ENCODE results near the gene SMAD6. TPM values are rescaled to one million over a fixed set of nuclear protein-coding genes. Genes with fewer than 3 reads are reported as not detected.

Gene SMAD6
- total and polyA plus RNA-seq, 10 of the 15 experiments (the other 5 are each of a cell fraction or from before 2014, with no cell fraction given), result under 0.01 to 0.10 (median 0.03) TPM; not detected in 7

GRCh38 chr15:66766282-66767230 lies 64.5 kb downstream of the SMAD6 start:
- no peak for FAIRE-seq
- no peaks in the 10 kb centered on the region for H4K20me1 ChIP-seq (ENCODE audit: control insufficient read depth, insufficient read depth)
- H2AFZ ChIP-seq (ENCODE audit: control insufficient read depth, low read depth, low read length), result no peak overlapping the region
- ChIA-PET CTCF (interaction anchor here (0.6 to 1.5 kb wide), 3 partner anchors 9 to 161 kb away, joined by 3 to 7 read pairs (median 6); no protein-coding TSS in a partner anchor), POLR2A (interaction anchor here (0.6 kb wide), 2 partner anchors 37 to 335 kb away, joined by 3 read pairs; no protein-coding TSS in a partner anchor), RAD21 (ENCODE audit: unreplicated experiment) (interaction anchor here (0.9 kb wide), 1 partner anchor 85 kb away, joined by 3 read pairs; no protein-coding TSS in a partner anchor), SMC1A (ENCODE audit: uncharacterized antibody, unreplicated experiment) (interaction anchor here (0.5 to 1.1 kb wide), 4 partner anchors 9 to 1254 kb away, joined by 3 to 4 read pairs (median 3); no protein-coding TSS in a partner anchor)
- no peak overlapping the region; the same call in 1 of the 2 replicates for H3K4me2 ChIP-seq (ENCODE audit: control insufficient read depth, insufficient read depth)
- H3K79me2 ChIP-seq (ENCODE audit: control insufficient read depth, insufficient read depth, low read length), result no peaks in the 10 kb centered on the region
- no peaks in the 10 kb centered on the region for H3K36me3 ChIP-seq (ENCODE audit: control insufficient read depth in 2 of 2, insufficient read depth in 2 of 2, low read length in 1 of 2)
- 39% methylated on average over 7 of the region's 7 CpGs for WGBS (ENCODE audit: insufficient coverage, insufficient replicate concordance, low lambda C conversion rate, missing lambda C conversion rate)
- H3K9me3 ChIP-seq (replicated peaks; ENCODE audit: control insufficient read depth, insufficient read depth, low read length), result no peaks in the 10 kb centered on the region
- H3K4me3 ChIP-seq, result no peak overlapping the region
- peaks cover 9% of the 10 kb centered on the region for H3K4me1 ChIP-seq (ENCODE audit: control insufficient read depth, insufficient read depth, low read length)
- in situ Hi-C loops (cut with MboI) (loop anchor here (25.0 kb wide), 1 partner anchor 154 kb away; no protein-coding TSS in a partner anchor), intact Hi-C loops (cut with micrococcal nuclease; ENCODE audit: unreplicated experiment) (loop anchor here (5.0 kb wide), 1 partner anchor 54 kb away; no protein-coding TSS in a partner anchor)
- DNase-seq (ENCODE audit: low read depth, low spot score), result no peak
- no peaks in the 10 kb centered on the region; a peak in 1 of 4 replicates for H3K27me3 ChIP-seq (replicated peaks in 1 of 2; ENCODE audit: control insufficient read depth in 2 of 2, insufficient read depth in 2 of 2, low read length in 1 of 2)
- no peak for ATAC-seq
- H3K27ac ChIP-seq (ENCODE audit: control insufficient read depth, insufficient read depth), result no peak overlapping the region
- no peak overlapping the region for H3K9ac ChIP-seq (ENCODE audit: control insufficient read depth, insufficient read depth, low read length)
- BruUV-seq (replicated peaks), result no TSS peak
- TF ChIP-seq STAT3 (IDR thresholded peaks at IDR 0.05; ENCODE audit: low read depth, low read length), result no peak
- TF ChIP-seq IRF4 (IDR thresholded peaks at IDR 0.05; ENCODE audit: low read depth, low read length), result no peak
- no peak for TF ChIP-seq KDM1A (IDR thresholded peaks at IDR 0.05; ENCODE audit: borderline replicate concordance)
- no peak for TF ChIP-seq CBX3 (IDR thresholded peaks at IDR 0.05; ENCODE audit: borderline replicate concordance, low read depth)
- TF ChIP-seq BRCA1 (IDR thresholded peaks at IDR 0.05; ENCODE audit: low read depth, low read length), result no peak
- no peak for TF ChIP-seq ZNF274 (IDR thresholded peaks at IDR 0.05; ENCODE audit: insufficient read depth, insufficient read length)
- no peak for TF ChIP-seq ZBTB33 (IDR thresholded peaks at IDR 0.05)
- no peak for TF ChIP-seq JUNB (IDR thresholded peaks at IDR 0.05)
- TF ChIP-seq MYB (IDR thresholded peaks at IDR 0.05; ENCODE audit: borderline replicate concordance, low read depth, low read length), result no peak
- TF ChIP-seq CBFB (IDR thresholded peaks at IDR 0.05; ENCODE audit: low read depth), result no peak
- TF ChIP-seq RUNX3 (IDR thresholded peaks at IDR 0.05; ENCODE audit: low read length), result no peak
- no peak for TF ChIP-seq PAX8 (IDR thresholded peaks at IDR 0.05)
- TF ChIP-seq SMAD5 (IDR thresholded peaks at IDR 0.05; ENCODE audit: low read depth), result no peak
- TF ChIP-seq ZNF687 (IDR thresholded peaks at IDR 0.05), result no peak
- TF ChIP-seq BHLHE40 (IDR thresholded peaks at IDR 0.05; ENCODE audit: borderline replicate concordance in 1 of 2, low read depth in 2 of 2, low read length in 1 of 2), result no peak
- no peak for TF ChIP-seq SUPT20H (IDR thresholded peaks at IDR 0.05; ENCODE audit: borderline replicate concordance, control insufficient read depth, low read depth, low read length)
- no peak for TF ChIP-seq NBN (IDR thresholded peaks at IDR 0.05)

Data from GM12878 (cell line).